ENCODE results near the gene TMEM80. TPM values are rescaled to one million over a fixed set of nuclear protein-coding genes. Genes with fewer than 3 reads are reported as not detected.
A peak's percentile ranks its signal among the peaks of the same experiment; 100 is the strongest.
"Not testable (repeated sequence)": the region's sequence is repeated elsewhere in the genome, so short reads cannot be mapped to it uniquely, and the experiment has no call there.

TMEM80 gene
- total RNA-seq, 2 donors from 2014 or later, result 11.3 to 15.6 TPM

GRCh38 chr11:727859-728748 lies 32.5 kb downstream of the TMEM80 start:
- intact Hi-C loops (cut with DNase I), result no loop called here
- DNase-seq (peak; percentile 87), ATAC-seq (peak; percentile 86 to 89)

- intact Hi-C loops (cut with DNase I), result no loop called here
- no peak for DNase-seq
- ATAC-seq, result no peak
These were observed 33.4 kb downstream of the TMEM80 start for GRCh38 chr11:728901-729491.

- ATAC-seq (no peak), DNase-seq (no peak)
- intact Hi-C loops (cut with DNase I), result no loop called here
These were observed 34.0 kb downstream of the TMEM80 start for GRCh38 chr11:729492-730074.

GRCh38 chr11:733072-733471 lies 37.5 kb downstream of the TMEM80 start:
- intact Hi-C loops (cut with DNase I), result no loop called here
- ATAC-seq, result no peak
- no peak for DNase-seq

GRCh38 chr11:734541-734940 lies 38.9 kb downstream of the TMEM80 start:
- DNase-seq; intact Hi-C loops (cut with DNase I): not testable (repeated sequence)

GRCh38 chr11:737366-737765 lies 41.8 kb downstream of the TMEM80 start:
- no peak for DNase-seq
- no peak for ATAC-seq
- intact Hi-C loops (cut with DNase I), result no loop called here

More at GRCh38 chr11:734541-734940, 38.9 kb downstream of the TMEM80 start:
- not testable (repeated sequence) for ATAC-seq

- ATAC-seq; intact Hi-C loops (cut with DNase I); DNase-seq: not testable (repeated sequence)
These were observed 42.3 kb downstream of the TMEM80 start for GRCh38 chr11:737899-738298.

- intact Hi-C loops (cut with DNase I), result no loop called here
- no peak for DNase-seq
- ATAC-seq, result no peak
These were observed 46.5 kb downstream of the TMEM80 start for GRCh38 chr11:742156-742546.

GRCh38 chr11:742571-743201 lies 47.1 kb downstream of the TMEM80 start:
- DNase-seq (no peak), ATAC-seq (no peak)
- intact Hi-C loops (cut with DNase I), result no loop called here

- ATAC-seq (no peak), DNase-seq (no peak)
- intact Hi-C loops (cut with DNase I), result no loop called here
These were observed 49.8 kb downstream of the TMEM80 start for GRCh38 chr11:745428-745827.

- ATAC-seq (peak; percentile 12 to 48), DNase-seq (no peak)
- intact Hi-C loops (cut with DNase I), result no loop called here
These were observed 50.9 kb downstream of the TMEM80 start for GRCh38 chr11:746289-747157.

- intact Hi-C loops (cut with DNase I), result no loop called here
- DNase-seq (peak; percentile 93), ATAC-seq (peak; percentile 98 to 99)
These were observed 51.8 kb downstream of the TMEM80 start, which contains the start of gene TALDO1 for GRCh38 chr11:747158-748006. Gene TALDO1, plus strand, starts transcription at chr11:747464. Its CDS starts 18 bp downstream, at chr11:747482.

- peak; percentile 5 to 34 for ATAC-seq
These were observed 52.4 kb downstream of the TMEM80 start for GRCh38 chr11:748007-748359.

GRCh38 chr11:749731-750130 lies 54.1 kb downstream of the TMEM80 start:
- ATAC-seq, result no peak
- intact Hi-C loops (cut with DNase I), result no loop called here

More at GRCh38 chr11:748007-748359, 52.4 kb downstream of the TMEM80 start:
- intact Hi-C loops (cut with DNase I), result no loop called here
- DNase-seq, result no peak

More at GRCh38 chr11:749731-750130, 54.1 kb downstream of the TMEM80 start:
- no peak for DNase-seq

Measured in left cardiac atrium (tissue), 4 donors.